ENCODE results near the gene TTC5. TPM values are rescaled to one million over a fixed set of nuclear protein-coding genes. Genes with fewer than 3 reads are reported as not detected.

The TTC5 gene
- polyA plus RNA-seq, 3 donors, result 6.2 to 18.4 (median 17.3) TPM

- H3K4me1 Mint-ChIP-seq, result no peaks in the 10 kb centered on the region
- WGBS (ENCODE audit: insufficient coverage), result no CpG with 5 or more reads among the region's 2 CpGs
- no peaks in the 10 kb centered on the region for H3K27me3 ChIP-seq (ENCODE audit: control insufficient read depth in 2 of 2, insufficient read depth in 2 of 2, low read length in 2 of 2)
- H3K4me3 ChIP-seq (replicated peaks in 1 of 3; ENCODE audit: low read depth in 2 of 3, low read length in 3 of 3), result no peak overlapping the region
- no peaks in the 10 kb centered on the region for H3K4me1 ChIP-seq (ENCODE audit: control insufficient read depth in 1 of 2, insufficient read depth in 2 of 2, low read length in 2 of 2)
- H3K4me3 Mint-ChIP-seq, result no peak overlapping the region
- intact Hi-C loops (cut with micrococcal nuclease), result no loop called here
- peaks cover 42 to 56% of the 10 kb centered on the region in 2 donors for H3K36me3 ChIP-seq (replicated peaks in 1 of 2; ENCODE audit: control insufficient read depth in 1 of 2, insufficient read depth in 2 of 2, low read length in 2 of 2)
- H3K4me2 ChIP-seq (replicated peaks; ENCODE audit: extremely low read depth, low read length, poor library complexity, severe bottlenecking), result no peak overlapping the region
- TF ChIP-seq CTCF (IDR thresholded peaks at IDR 0.05), result no peak
- H3K9ac ChIP-seq (ENCODE audit: insufficient read depth, low read length, poor library complexity, severe bottlenecking), result no peak overlapping the region
- H3K27ac Mint-ChIP-seq, result no peak overlapping the region
- peaks cover 0 to 3% (median 0%) of the 10 kb centered on the region in 7 donors for H3K9me3 Mint-ChIP-seq
- no peaks in the 10 kb centered on the region for H3K27me3 Mint-ChIP-seq (ENCODE audit: low read depth in 3 of 3)
- H3K27ac ChIP-seq (ENCODE audit: low read depth in 1 of 2, low read length in 2 of 2), result no peak overlapping the region
- H3K9me3 ChIP-seq (replicated peaks in 1 of 2; ENCODE audit: control insufficient read depth in 1 of 2, insufficient read depth in 1 of 2, low read length in 2 of 2), result no peaks in the 10 kb centered on the region
- no peaks in the 10 kb centered on the region for H3K79me2 ChIP-seq (ENCODE audit: insufficient read depth, low read length)
- no peak overlapping the region for H2AFZ ChIP-seq (ENCODE audit: insufficient read depth, low read depth, low read length, poor library complexity, severe bottlenecking)
- peaks cover 47 to 63% of the 10 kb centered on the region in 2 donors for H3K36me3 Mint-ChIP-seq
- H4K20me1 ChIP-seq (ENCODE audit: insufficient read depth, low read length), result no peaks in the 10 kb centered on the region
- no peak for DNase-seq
These were observed 8.3 kb upstream of the TTC5 start for GRCh38 chr14:20314026-20314425.

- Histone ChIP-seq H3K36me3 (replicated peaks in 1 of 2; ENCODE audit: control insufficient read depth in 1 of 2, insufficient read depth in 2 of 2, low read length in 2 of 2) (peaks cover 11 to 12% of the 10 kb centered on the region in 2 donors), H2AFZ (ENCODE audit: insufficient read depth, low read depth, low read length, poor library complexity, severe bottlenecking) (peak overlapping the region; percentile 75), H3K9ac (ENCODE audit: insufficient read depth, low read length, poor library complexity, severe bottlenecking) (no peak overlapping the region), H3K4me1 (ENCODE audit: control insufficient read depth in 1 of 2, insufficient read depth in 2 of 2, low read length in 2 of 2) (peaks cover 5 to 9% of the 10 kb centered on the region in 2 donors), H3K4me3 (replicated peaks in 1 of 3; ENCODE audit: low read depth in 2 of 3, low read length in 3 of 3) (peak overlapping the region; percentile 83 to 87 (median 84)), H3K27me3 (ENCODE audit: control insufficient read depth in 2 of 2, insufficient read depth in 2 of 2, low read length in 2 of 2) (no peaks in the 10 kb centered on the region), H3K4me2 (replicated peaks; ENCODE audit: extremely low read depth, low read length, poor library complexity, severe bottlenecking) (peak overlapping the region; percentile 86), H3K9me3 (replicated peaks in 1 of 2; ENCODE audit: control insufficient read depth in 1 of 2, insufficient read depth in 1 of 2, low read length in 2 of 2) (no peaks in the 10 kb centered on the region), H4K20me1 (ENCODE audit: insufficient read depth, low read length) (no peaks in the 10 kb centered on the region), H3K79me2 (ENCODE audit: insufficient read depth, low read length) (peaks cover 26% of the 10 kb centered on the region), H3K27ac (ENCODE audit: low read depth in 1 of 2, low read length in 2 of 2) (no peak overlapping the region)
- Mint-ChIP-seq H3K9me3 (peaks cover 0 to 3% (median 0%) of the 10 kb centered on the region in 7 donors), H3K27ac (peak overlapping the region in 2 of 7 donors; percentile 34 to 70), H3K36me3 (peaks cover 9 to 11% of the 10 kb centered on the region in 2 donors), H3K27me3 (ENCODE audit: low read depth in 3 of 3) (no peaks in the 10 kb centered on the region), H3K4me1 (peaks cover 22% of the 10 kb centered on the region), H3K4me3 (peak overlapping the region; percentile 96)
- no peak for DNase-seq
- intact Hi-C loops (cut with micrococcal nuclease), result no loop called here
- no CpG with 5 or more reads among the region's 1 CpG for WGBS (ENCODE audit: insufficient coverage)
- peak; percentile 67 for TF ChIP-seq CTCF (IDR thresholded peaks at IDR 0.05)
These were observed 300 bp upstream of the TTC5 start for GRCh38 chr14:20306079-20306423.
